HG02840 (cell line): Measurements from ENCODE around the gene C5orf34.
A peak's percentile ranks its signal among the peaks of the same experiment; 100 is the strongest.
"Not testable (repeated sequence)": the region's sequence is repeated elsewhere in the genome, so short reads cannot be mapped to it uniquely, and the experiment has no call there.

Source experiments
- ATAC-seq: cut with Tn5 transposase; IDR thresholded peaks from one replicate; pipeline ENCODE4 v1.9.1; 2021; ENCODE audit warnings: mild to moderate bottlenecking, moderate library complexity, moderate number of reproducible peaks; ENCODE audit not compliant: unreplicated experiment, low FRiP score

Gene C5orf34

GRCh38 chr5:43514816-43515677 is at the start of gene C5orf34:
Gene C5orf34 (minus strand): TSS chr5:43515148. CDS start chr5:43509339, 5,809 bp downstream.
- peak; percentile 98 for ATAC-seq

- ATAC-seq = no peak
Measured at GRCh38 chr5:43564289-43564850, 49.4 kb upstream of the C5orf34 start.

GRCh38 chr5:43563321-43563720 is 48.4 kb upstream of the C5orf34 start:
- no peak for ATAC-seq

- ATAC-seq = no peak
Measured at GRCh38 chr5:43561356-43561755, 46.4 kb upstream of the C5orf34 start.

GRCh38 chr5:43560128-43560527 is 45.2 kb upstream of the C5orf34 start:
- no peak for ATAC-seq

GRCh38 chr5:43556857-43557542 is 42.1 kb upstream of the C5orf34 start, which contains the start of gene PAIP1:
Gene PAIP1 (minus strand): TSS chr5:43557077. CDS start chr5:43556846, 231 bp downstream.
- ATAC-seq = peak; percentile 75

- peak; percentile 87 for ATAC-seq
Measured at GRCh38 chr5:43556607-43556856, 41.6 kb upstream of the C5orf34 start.

GRCh38 chr5:43555895-43556606 is 41.1 kb upstream of the C5orf34 start:
- ATAC-seq = peak; percentile 26

- no peak for ATAC-seq
Measured at GRCh38 chr5:43554497-43554896, 39.5 kb upstream of the C5orf34 start.

GRCh38 chr5:43553381-43553780 is 38.4 kb upstream of the C5orf34 start:
- ATAC-seq = no peak

GRCh38 chr5:43551731-43552130 is 36.8 kb upstream of the C5orf34 start:
- no peak for ATAC-seq

GRCh38 chr5:43549272-43549671 is 34.3 kb upstream of the C5orf34 start:
- ATAC-seq = not testable (repeated sequence)

GRCh38 chr5:43548358-43548757 is 33.4 kb upstream of the C5orf34 start:
- no peak for ATAC-seq

- ATAC-seq = no peak
Measured at GRCh38 chr5:43547532-43547931, 32.6 kb upstream of the C5orf34 start.

GRCh38 chr5:43543434-43543833 is 28.5 kb upstream of the C5orf34 start:
- no peak for ATAC-seq

- ATAC-seq = no peak
Measured at GRCh38 chr5:43540746-43541145, 25.8 kb upstream of the C5orf34 start.

- ATAC-seq = no peak
Measured at GRCh38 chr5:43536972-43537371, 22.0 kb upstream of the C5orf34 start.

- no peak for ATAC-seq
Measured at GRCh38 chr5:43533646-43534045, 18.7 kb upstream of the C5orf34 start.

- ATAC-seq = no peak
Measured at GRCh38 chr5:43530648-43531047, 15.7 kb upstream of the C5orf34 start.

GRCh38 chr5:43523662-43524072 is 8.7 kb upstream of the C5orf34 start:
- no peak for ATAC-seq

- no peak for ATAC-seq
Measured at GRCh38 chr5:43520615-43521014, 5.7 kb upstream of the C5orf34 start.
